Measurements from ENCODE around the gene RBSN. TPM values are rescaled to one million over a fixed set of nuclear protein-coding genes. Genes with fewer than 3 reads are reported as not detected.

RBSN gene
- total and polyA plus RNA-seq, 2 donors (not counting 1 experiment from before 2014, with no cell fraction given), result 10.0 to 26.8 TPM

GRCh38 chr3:15122398-15122797, 23.4 kb upstream of the RBSN start:
- TF ChIP-seq, protein P1, sequence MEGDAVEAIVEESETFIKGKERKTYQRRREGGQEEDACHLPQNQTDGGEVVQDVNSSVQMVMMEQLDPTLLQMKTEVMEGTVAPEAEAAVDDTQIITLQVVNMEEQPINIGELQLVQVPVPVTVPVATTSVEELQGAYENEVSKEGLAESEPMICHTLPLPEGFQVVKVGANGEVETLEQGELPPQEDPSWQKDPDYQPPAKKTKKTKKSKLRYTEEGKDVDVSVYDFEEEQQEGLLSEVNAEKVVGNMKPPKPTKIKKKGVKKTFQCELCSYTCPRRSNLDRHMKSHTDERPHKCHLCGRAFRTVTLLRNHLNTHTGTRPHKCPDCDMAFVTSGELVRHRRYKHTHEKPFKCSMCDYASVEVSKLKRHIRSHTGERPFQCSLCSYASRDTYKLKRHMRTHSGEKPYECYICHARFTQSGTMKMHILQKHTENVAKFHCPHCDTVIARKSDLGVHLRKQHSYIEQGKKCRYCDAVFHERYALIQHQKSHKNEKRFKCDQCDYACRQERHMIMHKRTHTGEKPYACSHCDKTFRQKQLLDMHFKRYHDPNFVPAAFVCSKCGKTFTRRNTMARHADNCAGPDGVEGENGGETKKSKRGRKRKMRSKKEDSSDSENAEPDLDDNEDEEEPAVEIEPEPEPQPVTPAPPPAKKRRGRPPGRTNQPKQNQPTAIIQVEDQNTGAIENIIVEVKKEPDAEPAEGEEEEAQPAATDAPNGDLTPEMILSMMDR (conservative IDR thresholded peaks at IDR 0.05 in 1 of 2, IDR thresholded peaks at IDR 0.05 in 1 of 2; ENCODE audit: low read depth in 1 of 2, low read length in 2 of 2), result no peak
- no peak for TF ChIP-seq EZH2 (IDR thresholded peaks at IDR 0.05; ENCODE audit: low read length, missing control alignments)

GRCh38 chr3:15121936-15122335, 23.0 kb upstream of the RBSN start:
- Histone ChIP-seq H2AFZ (ENCODE audit: low read length) (no peak overlapping the region), H3K4me1 (ENCODE audit: control insufficient read depth, extremely low read depth, insufficient read depth, low read length) (no peaks in the 10 kb centered on the region), H3K27ac (ENCODE audit: insufficient read depth, low read length) (no peak overlapping the region), H4K20me1 (ENCODE audit: control insufficient read depth, extremely low read depth, insufficient read depth, low read length) (no peaks in the 10 kb centered on the region), H3K9me3 (ENCODE audit: control insufficient read depth, insufficient read depth, low read depth, low read length) (no peaks in the 10 kb centered on the region), H3K27me3 (ENCODE audit: control insufficient read depth, insufficient read depth, low read length) (no peaks in the 10 kb centered on the region), H3K36me3 (ENCODE audit: control insufficient read depth, insufficient read depth, low read length) (no peaks in the 10 kb centered on the region), H3K4me2 (ENCODE audit: extremely low read depth, insufficient read depth, low read length) (no peak overlapping the region), H3K4me3 (replicated peaks in 1 of 4; ENCODE audit: control extremely low read depth in 1 of 4, insufficient read depth in 1 of 4, low read depth in 3 of 4, low read length in 4 of 4) (no peak overlapping the region), H3K9ac (ENCODE audit: insufficient read depth, low read length) (no peak overlapping the region), H3K79me2 (ENCODE audit: control insufficient read depth, insufficient read depth, low read length) (no peaks in the 10 kb centered on the region)
- TF ChIP-seq, protein P1 (conservative IDR thresholded peaks at IDR 0.05 in 1 of 2, IDR thresholded peaks at IDR 0.05 in 1 of 2; ENCODE audit: low read depth in 1 of 2, low read length in 2 of 2), result no peak
- no peak for TF ChIP-seq EZH2 (IDR thresholded peaks at IDR 0.05; ENCODE audit: low read length, missing control alignments)
- peak in 1 of 2 donors; percentile 11 for DNase-seq (ENCODE audit: low read depth in 2 of 2)

More at GRCh38 chr3:15122398-15122797, 23.4 kb upstream of the RBSN start:
- no peak for DNase-seq (ENCODE audit: low read depth in 2 of 2)
- H3K27me3 ChIP-seq (ENCODE audit: control insufficient read depth, insufficient read depth, low read length), result no peaks in the 10 kb centered on the region
- H3K79me2 ChIP-seq (ENCODE audit: control insufficient read depth, insufficient read depth, low read length), result no peaks in the 10 kb centered on the region
- no peaks in the 10 kb centered on the region for H3K36me3 ChIP-seq (ENCODE audit: control insufficient read depth, insufficient read depth, low read length)
- H3K4me3 ChIP-seq (replicated peaks in 1 of 4; ENCODE audit: control extremely low read depth in 1 of 4, insufficient read depth in 1 of 4, low read depth in 3 of 4, low read length in 4 of 4), result no peak overlapping the region
- no peak overlapping the region for H3K4me2 ChIP-seq (ENCODE audit: extremely low read depth, insufficient read depth, low read length)
- H3K4me1 ChIP-seq (ENCODE audit: control insufficient read depth, extremely low read depth, insufficient read depth, low read length), result no peaks in the 10 kb centered on the region
- no peaks in the 10 kb centered on the region for H3K9me3 ChIP-seq (ENCODE audit: control insufficient read depth, insufficient read depth, low read depth, low read length)
- no peak overlapping the region for H3K9ac ChIP-seq (ENCODE audit: insufficient read depth, low read length)
- H3K27ac ChIP-seq (ENCODE audit: insufficient read depth, low read length), result no peak overlapping the region
- no peaks in the 10 kb centered on the region for H4K20me1 ChIP-seq (ENCODE audit: control insufficient read depth, extremely low read depth, insufficient read depth, low read length)
- no peak overlapping the region for H2AFZ ChIP-seq (ENCODE audit: low read length)

- Histone ChIP-seq H2AFZ (ENCODE audit: low read length) (no peak overlapping the region), H3K4me2 (ENCODE audit: extremely low read depth, insufficient read depth, low read length) (no peak overlapping the region), H3K79me2 (ENCODE audit: control insufficient read depth, insufficient read depth, low read length) (no peaks in the 10 kb centered on the region), H3K36me3 (ENCODE audit: control insufficient read depth, insufficient read depth, low read length) (no peaks in the 10 kb centered on the region), H3K4me1 (ENCODE audit: control insufficient read depth, extremely low read depth, insufficient read depth, low read length) (no peaks in the 10 kb centered on the region), H3K27me3 (ENCODE audit: control insufficient read depth, insufficient read depth, low read length) (no peaks in the 10 kb centered on the region), H3K4me3 (replicated peaks in 1 of 4; ENCODE audit: control extremely low read depth in 1 of 4, insufficient read depth in 1 of 4, low read depth in 3 of 4, low read length in 4 of 4) (no peak overlapping the region), H3K27ac (ENCODE audit: insufficient read depth, low read length) (no peak overlapping the region), H4K20me1 (ENCODE audit: control insufficient read depth, extremely low read depth, insufficient read depth, low read length) (no peaks in the 10 kb centered on the region), H3K9me3 (ENCODE audit: control insufficient read depth, insufficient read depth, low read depth, low read length) (no peaks in the 10 kb centered on the region), H3K9ac (ENCODE audit: insufficient read depth, low read length) (no peak overlapping the region)
- TF ChIP-seq, protein P1 (conservative IDR thresholded peaks at IDR 0.05 in 1 of 2, IDR thresholded peaks at IDR 0.05 in 1 of 2; ENCODE audit: low read depth in 1 of 2, low read length in 2 of 2), result no peak
- no peak for TF ChIP-seq EZH2 (IDR thresholded peaks at IDR 0.05; ENCODE audit: low read length, missing control alignments)
- no peak for DNase-seq (ENCODE audit: low read depth in 2 of 2)
Measured at GRCh38 chr3:15120986-15121385, 22.0 kb upstream of the RBSN start.
